Measurements from ENCODE around the gene MED15.
"Not testable (repeated sequence)": the region's sequence is repeated elsewhere in the genome, so short reads cannot be mapped to it uniquely, and the experiment has no call there.

Gene MED15

DNA sequence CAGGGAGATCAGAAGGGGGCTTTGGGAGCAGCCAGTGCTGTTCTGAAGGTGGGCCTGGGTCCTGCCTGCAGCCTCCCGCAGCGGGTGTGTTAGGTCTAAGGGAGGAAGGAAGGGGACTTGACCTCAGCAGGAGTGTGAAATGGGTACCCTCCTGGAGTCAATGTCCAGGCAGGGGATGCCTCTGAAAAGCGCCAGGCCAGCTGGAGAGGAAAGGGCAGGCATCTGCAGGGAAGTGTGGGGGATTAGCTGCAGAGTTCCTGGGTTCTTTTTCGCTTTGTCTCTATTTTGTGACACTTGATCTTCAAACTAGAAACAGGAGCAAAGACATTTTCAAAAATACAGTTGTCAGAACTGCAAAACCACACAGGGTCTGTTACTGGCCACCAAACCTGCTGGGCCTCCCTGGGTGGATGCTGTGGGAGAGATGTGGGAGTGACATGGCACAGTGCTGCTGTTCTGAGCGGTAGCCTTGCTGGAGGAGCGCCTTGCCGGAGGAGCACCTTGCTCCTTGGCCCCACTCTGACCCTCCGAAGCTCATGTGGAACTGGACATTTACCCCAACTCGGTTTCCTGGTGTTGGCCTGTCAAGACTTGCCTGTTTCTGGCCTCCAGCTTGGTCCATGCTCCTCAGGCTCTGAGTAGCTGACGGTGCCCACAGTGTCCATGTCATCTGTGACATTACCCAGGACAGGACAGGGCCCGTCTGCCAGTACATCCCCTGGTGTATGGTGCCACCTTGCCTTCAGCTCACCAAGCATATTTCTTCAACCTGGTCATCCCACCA lies 25.9 kb downstream of the MED15 start:
- no peak for DNase-seq

DNA sequence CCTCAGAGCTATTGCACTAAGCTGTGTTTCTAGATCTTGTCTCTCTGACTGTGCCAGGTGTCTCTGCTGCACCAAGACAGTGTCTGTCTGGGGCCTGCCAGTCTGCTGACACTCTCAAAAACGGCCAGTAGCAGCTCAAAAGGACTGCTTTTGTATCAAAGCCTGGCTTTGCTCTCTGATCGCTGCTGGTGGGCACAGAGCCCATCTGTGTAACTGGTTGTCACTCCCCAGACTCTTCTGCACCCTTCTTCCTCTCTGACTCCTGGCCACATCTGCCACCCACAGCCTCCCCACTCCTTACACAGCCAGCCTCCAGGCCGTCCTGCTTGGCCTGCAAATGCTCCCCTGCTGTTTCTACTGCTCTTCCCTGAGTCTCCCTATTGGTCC lies 26.5 kb downstream of the MED15 start:
- DNase-seq: no peak

DNA sequence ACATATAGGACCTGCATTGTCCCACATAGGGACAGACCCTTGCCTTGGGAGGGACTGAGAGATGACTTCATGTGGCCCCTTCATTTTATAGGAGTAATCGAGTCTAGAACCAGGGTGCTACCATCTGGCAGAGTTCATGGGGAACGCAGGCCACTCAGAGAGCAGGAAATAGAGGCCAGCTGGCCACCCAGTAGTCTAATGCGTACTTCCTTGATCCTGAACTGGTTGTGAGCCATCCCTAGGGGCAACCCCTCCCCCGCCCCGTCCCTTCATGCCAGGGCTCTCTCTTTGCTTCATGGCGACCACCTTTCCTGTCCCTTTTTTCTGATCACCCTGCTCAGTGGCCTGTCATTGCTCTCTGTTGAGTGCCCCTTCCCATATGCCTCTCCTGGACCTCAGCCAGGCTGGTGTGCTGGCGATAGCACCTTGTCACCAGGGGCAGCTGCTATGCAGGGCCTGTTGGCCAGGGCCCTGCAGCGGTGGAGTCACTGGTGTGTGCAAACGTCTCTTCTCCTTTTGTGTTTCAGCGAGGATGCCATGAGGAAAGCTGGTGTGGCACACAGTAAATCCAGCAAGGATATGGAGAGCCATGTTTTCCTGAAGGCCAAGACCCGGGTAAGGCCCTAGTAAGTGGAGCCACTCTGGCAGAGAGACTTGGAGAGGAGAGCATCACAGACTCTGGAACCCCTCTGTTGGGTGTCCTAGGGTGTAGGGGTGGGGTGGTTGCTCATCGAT lies 29.3 kb downstream of the MED15 start:
- DNase-seq: peak; percentile 20

DNA sequence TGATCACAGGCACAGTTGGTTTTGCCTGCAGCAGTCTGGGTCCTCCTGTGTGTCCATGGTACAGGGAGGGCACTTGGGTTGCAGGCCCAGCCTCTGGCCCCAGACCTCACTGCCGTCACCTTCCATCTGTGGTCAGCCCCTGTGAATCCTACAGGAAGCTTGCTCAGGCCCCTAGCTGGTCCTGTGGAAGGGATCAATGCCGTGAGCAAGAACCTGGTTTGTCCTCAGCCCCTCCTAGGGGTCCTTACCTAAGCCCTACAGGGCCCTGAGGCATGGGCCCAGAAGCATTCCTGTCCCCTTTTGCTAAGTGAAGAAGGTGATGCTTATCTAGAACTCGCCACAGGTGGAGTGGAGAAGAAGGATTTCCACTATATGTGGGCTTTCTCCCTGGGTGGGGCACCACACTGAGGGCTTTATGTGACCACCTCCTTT lies 29.9 kb downstream of the MED15 start:
- DNase-seq: no peak

DNA sequence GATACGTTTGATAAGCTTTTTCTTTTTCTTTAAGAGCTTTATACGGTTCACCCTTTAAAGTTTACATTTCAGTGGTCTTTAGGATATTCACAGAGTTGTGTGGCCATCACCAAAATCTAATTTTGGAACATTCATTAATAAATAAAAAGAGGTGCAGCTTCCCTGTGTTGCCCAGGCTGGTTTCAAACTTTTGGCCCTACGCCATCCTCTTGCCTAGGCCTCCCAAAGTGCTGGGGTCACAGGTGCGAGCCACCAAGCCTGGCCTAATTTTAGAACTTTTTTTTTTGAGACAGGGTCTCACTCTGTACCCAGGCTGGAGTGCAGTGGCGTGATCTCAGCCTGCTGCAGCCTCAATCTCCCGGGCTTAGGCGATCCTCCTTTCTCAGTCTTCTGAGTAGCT lies 30.6 kb downstream of the MED15 start:
- no peak for DNase-seq

DNA sequence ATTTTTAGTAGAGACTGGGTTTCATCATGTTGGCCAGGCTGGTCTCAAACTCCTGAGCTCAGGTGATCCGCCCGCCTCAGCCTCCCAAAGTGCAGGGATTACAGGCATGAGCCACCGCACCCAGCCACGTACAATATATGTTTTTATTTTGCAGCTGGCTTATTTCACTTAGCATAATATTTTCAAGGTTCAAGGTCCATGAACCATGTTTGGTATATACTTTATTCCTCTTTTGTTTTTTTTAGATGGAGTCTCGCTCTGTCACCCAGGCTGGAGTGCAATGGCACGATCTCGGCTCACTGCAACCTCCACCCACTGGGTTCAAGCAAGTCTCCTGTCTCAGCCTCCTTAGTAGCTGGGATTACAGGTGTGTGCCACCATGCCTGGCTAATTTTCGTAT lies 31.5 kb downstream of the MED15 start:
- not testable (repeated sequence) for DNase-seq

DNA sequence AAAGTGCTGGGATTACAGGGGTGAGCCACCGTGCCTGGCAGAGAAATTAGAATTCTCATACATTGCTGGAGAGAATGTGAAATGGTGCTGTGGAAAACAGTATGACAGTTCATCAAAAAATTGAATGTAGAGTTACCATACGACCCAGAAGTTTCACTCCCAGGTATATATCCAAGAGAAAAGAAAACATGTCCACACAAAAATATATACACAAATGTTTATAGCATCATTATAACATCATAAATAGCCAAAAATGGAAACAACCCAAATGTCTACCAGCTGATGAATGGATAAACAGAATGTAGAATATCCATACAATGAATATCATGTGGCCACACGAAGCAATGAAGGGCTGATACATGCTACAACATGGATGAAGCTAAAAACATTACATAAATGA lies 34.6 kb downstream of the MED15 start:
- DNase-seq: no peak

DNA sequence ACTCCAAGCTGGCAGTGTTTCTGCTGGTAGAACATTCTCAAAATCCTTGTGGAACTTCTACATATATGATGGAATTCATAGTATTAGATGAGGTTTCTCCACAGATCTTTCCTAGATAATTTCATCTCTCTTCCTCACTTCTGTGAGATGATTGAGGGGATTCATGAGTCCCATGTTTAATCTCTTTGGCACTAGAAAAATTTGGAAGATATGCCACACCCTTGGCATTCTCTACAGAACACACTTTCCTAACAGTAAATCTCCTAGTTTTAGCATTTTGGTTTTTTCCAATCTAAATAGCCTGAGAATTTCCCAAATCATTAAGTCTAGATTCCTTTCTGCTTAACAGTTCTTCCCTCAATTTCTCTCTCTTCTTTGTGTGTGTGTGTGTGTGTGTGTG lies 35.3 kb downstream of the MED15 start:
- no peak for DNase-seq

DNA sequence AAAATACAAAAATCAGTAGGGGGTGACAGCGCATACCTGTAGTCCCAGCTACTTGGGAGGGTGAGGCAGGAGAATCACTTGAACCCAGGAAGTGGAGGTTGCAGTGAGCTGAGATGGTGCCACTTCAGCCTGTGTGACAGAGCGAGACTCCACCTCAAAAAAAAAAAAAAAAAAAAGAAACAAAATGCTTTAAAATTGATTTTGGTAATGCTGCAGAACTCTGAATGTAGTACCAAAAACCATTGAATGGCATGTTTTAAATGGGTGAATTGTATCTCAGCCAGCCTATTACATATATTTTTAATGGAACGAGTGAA lies 37.9 kb downstream of the MED15 start:
- DNase-seq: not testable (repeated sequence)

DNA sequence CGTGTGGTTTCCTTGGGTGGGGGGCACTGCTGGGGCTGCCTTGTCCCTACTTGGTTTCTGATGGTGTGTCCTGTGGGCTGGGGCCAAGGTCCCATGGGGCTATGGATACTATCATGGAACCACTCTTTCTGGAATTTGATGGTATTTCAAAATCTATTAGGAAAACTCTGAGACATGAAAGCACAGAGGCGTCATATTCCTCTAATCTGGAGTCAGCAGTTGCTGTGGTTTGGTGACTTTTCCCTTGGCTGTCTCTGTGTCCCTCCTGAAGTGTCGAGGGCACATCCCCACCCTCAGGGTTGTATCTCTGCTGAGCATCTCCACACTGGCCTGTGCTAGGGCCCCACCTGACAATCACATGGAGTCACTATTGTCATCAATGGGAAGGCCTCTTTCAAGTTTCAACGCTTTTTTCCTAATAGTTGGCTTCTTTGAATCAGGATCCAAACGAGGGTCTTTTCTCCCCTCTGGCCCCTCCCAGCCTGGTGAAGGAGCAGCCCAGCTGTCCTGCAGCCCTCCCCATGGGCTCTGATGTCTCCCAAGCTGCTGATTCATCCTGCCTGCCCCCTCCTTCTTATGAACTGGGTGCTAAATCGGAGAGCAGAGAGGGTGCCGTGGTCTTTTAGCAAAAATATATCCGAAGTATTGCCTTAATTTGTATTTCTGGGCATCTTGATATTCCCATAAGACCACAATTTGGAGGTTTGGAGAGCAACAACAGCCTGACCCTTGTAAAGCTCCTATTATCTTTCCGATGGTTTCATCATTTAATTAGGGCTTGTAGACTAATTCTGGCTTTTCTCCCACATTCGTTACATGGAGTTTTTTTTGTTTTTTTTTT lies 38.5 kb downstream of the MED15 start:
- peak; percentile 12 for DNase-seq

DNA sequence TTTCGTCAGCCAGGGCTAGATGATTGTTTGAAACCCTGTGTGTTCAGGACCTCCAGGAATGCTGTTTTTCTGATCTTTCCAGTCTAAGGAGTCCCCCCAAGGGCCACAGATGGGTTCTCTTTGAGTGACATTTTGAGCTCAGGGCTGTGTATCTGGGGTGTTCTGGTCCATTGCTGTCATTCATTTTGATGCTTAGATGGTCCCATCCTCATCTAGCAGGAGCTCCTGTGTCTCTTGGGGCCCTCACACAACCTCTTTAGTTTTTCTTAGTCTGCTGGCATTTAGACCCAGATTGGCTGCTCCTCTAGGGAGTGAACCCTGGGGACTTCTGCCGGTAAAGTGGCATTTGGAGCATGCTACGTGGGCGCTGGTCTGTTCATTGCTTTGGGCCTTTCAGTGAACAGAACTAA lies 39.1 kb downstream of the MED15 start:
- DNase-seq: peak; percentile 52

DNA sequence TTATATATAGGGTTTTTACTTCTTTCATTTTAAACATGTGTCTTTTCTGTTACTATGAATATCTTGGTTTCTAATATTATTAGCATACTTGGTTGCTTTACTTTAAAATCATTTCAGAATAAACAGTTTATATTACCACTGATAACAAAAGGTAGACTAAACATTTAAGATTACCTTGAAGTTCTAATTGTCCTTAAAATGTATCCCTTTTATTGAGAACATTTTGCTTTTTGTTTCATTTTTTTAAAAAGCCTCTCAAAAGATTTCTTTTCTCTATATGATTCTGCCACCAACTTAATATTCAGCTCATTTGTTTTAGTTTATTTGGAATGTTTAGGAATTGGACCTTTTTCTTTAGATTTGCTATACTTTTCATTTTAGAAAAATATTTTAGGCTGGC lies 39.6 kb downstream of the MED15 start:
- no peak for DNase-seq

DNA sequence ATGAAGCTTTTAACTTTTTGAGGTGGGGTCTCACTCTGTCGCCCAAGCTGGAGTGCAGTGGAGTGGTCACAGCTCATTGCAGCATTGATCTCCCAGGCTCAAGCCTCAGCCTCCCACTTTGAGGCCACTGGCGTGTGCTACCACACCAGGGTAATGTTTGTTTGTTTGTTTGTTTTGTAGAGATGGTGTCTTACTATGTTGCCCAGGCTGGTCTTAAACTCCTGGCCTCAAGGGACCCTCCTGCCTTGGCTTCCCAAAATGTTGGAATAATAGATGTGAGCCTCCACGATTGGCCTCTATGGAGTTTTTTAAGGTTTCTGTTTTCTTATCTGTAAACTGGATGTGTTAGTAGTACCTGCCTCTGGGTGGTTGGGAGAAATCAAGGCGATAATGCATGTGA lies 41.4 kb downstream of the MED15 start:
- DNase-seq: no peak

DNA sequence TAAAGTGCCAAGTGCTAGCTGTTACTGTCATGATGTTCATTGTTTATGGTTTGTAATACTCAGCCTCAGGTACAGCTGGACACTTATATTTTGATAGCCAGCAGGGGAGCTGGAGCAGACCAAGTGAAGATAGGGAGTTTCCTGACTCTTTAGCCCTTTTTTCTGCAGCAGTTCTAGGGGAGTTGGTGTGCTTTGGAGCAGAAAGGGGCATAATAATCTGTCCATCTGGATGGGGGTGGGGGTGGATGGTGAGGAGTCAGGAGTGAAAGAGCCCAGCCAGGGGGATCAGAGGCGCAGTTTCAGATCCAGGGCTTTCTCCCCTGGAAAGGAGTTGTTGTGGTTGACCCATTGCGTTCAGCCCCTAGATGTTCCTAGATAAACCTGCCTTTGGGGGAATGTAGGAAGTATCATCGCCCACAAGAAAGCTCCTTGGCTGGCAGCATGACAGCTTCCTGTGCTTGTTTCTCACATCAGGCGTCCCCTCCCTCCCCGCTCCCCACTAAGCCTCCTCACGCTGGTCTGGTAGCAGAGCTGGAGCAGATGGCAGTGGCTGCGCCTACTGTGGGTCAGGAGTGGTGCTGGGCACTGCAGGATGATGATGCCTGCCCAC lies 41.9 kb downstream of the MED15 start:
- DNase-seq: peak; percentile 74

DNA sequence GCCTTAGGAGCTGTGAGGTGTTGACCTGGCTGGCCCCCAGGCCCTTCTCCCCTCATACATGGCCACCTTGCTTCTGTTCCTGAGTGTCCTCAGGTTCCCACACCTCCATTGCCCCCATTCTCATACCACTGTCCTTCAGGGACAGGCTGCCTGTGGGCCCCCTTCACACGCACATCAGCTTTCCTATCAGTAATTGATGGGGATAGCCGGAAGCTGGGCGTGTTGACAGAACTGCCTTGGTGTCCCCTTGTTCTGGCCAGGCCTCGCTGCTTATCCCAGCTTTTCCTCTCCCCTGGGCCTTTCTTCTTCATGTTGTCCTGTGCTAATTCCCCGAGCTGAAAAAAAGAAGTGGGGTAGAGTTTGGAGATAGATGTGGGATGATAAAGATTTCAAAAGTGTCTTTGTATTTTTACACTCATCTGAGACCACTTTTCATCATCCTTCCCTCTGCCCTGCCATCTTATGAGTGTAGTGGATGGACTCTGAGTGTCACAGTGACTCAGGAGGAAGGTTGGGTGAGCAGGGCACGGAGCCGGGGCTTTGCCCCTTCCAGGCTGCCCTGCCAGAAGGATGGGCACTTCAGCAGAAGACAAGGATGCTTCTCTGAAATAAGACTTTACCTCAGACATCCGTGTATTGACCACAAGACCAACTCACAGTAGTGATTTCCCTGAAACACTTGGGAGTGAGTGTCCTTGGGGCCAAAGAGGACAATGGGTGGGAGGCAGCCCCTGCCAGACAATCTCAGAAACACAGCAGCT lies 42.8 kb downstream of the MED15 start:
- no peak for DNase-seq

DNA sequence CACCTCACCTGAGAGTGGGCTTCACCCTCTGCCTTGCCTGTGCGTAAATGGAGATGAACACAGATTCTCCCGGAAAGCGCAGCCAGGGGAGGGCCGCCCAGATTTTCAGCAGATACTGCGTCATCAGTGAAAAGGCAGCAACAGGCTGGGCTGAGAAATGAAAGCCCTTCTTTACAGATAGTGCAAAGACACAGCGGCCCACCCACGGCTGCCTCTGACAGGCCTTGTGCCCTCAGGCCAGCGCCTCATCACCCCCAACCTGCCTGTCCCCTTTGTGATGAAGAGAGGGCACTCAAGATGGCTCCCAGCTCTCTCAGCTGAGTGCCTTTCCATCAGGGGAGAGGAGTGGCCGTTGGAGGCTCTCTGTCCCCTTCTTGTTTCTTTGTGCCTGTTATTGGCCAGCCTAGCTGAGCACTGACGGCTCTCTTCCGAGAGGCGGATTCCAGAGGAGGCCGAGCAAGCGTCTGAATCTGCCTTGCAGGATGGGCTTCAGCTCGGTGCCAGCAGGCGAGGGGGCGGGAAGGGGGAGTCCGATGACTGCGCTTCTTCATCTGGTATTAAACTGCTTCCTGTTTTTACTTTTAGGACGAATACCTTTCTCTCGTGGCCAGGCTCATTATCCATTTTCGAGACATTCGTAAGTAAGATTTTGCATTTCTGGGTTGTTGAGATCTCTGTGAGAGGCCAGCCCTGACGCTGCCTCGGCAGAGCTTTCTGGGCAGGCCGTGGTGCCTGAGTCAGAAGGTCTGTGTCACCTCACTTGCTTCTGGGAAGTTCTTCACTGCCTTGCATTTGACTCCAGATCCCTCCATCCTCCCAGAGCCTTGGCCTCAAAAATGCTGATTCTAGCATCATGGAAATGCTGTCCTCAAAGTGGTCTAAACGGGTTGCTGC lies 43.7 kb downstream of the MED15 start:
- no peak for DNase-seq

DNA sequence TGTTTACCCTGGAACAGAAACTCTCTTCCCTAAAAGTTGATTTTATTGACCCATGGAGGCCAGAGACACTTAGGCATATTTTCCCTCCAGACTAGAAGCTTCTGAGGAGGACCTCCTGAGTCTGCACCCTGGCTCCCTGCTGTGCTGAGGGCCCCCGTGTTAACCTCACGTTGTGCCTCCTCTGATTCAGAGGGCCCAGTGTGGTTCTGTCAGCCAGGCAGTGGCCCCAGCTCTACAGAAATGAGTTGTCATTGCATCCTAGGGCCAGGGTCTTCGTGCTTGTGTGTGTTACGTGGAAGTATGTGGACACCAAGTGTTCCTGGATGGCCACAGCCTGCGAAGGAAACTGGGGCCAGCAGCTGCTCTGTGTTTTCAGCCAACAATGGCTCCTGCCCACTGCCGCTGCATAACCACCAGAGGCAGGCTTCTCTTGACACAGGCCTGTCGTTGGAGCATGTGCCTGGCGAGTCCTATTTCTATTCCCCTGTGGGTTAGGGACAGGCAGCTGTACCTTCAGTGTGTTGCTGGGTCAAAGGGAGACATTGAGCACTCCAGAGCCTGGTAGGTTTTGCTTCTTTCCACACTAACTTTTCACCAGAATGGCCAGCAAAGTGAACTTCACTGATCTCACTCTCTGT lies 44.5 kb downstream of the MED15 start:
- peak; percentile 45 for DNase-seq

DNA sequence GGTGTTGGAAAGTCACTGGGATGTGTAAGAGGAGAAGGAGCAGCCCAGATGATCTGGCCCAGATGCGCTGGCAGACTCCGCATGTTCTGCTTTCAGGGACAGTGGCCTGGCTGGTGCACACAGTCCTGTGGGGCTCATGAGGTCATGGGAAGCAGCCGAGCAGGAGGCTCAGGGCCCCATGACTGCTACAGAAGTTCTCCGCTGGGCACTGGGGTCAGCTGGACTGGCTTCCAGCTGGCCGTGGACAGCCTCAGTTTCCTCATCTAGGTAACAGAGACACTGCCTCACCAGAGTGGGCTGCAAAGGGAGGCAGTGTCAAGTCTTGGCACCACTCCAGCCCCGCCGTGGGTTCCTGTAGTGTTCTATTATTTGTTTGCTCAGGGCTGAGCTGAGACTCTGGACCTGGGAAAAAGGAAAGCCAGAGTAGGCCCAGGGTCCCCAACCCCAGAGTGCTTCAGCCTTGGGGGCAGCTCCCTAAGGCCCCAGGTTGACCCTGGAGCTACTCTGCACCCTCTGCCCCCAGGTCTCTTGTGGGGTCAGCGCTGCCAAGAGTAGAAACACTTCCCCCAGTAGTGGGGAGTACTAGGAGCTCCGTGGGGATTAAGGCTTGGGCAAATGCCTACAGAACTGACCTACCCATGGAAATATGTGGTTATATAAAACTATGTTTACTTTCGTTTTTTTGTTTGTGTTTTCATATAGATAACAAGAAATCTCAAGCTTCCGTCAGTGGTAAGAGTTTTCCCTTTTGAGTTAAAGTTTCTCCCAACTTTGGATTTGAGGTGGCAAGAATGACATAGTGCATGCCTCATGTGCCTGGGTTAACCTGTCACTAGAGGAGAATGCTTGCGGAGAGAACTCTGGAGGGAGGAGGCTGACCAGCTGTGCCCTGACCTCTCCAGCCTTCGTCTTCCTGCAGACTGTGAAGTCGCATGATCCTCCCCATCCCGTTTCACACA lies 45.3 kb downstream of the MED15 start:
- DNase-seq: no peak

DNA sequence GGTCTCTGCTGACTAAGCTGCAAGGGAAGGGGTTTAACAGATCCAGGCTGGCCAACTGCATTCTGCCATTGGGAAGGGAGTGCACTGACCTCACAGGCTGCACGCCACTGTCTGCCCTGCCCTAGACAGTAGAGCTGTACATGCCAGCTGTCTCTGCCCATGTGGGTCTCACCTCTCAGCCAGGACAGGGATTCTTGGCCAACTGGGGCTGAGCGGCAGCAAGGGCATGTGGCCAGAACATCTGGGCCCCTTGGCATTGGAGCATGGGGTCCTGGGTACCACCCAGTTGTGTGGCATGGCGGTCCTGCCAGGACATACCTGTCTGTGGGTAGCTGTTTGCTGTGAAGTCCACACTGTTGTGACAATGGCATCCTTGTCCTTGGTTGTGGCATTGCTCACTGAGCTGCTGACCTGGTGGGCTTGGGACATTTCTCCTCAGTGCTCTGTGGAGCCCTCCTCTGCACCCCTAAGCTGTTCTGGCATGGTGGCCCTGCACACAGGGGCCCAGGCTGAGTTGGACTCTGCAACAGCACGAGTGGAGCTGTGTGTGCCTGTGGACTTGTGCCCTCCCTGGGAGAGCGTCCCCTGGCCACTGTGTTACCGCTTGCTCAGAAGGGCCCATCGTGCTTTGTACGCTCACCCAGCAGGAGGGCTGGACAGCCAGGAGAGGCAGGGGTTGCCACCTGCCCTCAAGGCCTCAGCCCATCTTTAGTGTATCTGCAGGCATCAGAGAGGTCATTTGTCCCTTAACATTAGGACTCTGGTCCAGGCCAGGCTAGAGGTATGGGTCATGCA lies 46.7 kb downstream of the MED15 start:
- DNase-seq: no peak
